ENCODE measurements around the gene ZPBP.
"Not testable (repeated sequence)": the region's sequence is repeated elsewhere in the genome, so short reads cannot be mapped to it uniquely, and the experiment has no call there.

Gene ZPBP

GRCh38 chr7:50095634-50096033 is 2.6 kb upstream of the ZPBP start:
- Histone ChIP-seq H3K27ac (ENCODE audit: low read depth, low read length) (no peak overlapping the region), H3K36me3 (ENCODE audit: insufficient read depth, low read length) (no peaks in the 10 kb centered on the region), H3K9ac (ENCODE audit: low read length) (no peak overlapping the region), H3K4me3 (ENCODE audit: low read depth in 1 of 2, low read length in 2 of 2) (no peak overlapping the region), H3K4me1 (ENCODE audit: insufficient read depth, low read length) (no peaks in the 10 kb centered on the region), H3K27me3 (ENCODE audit: control insufficient read depth in 1 of 2, insufficient read depth in 2 of 2, low read length in 2 of 2) (no peaks in the 10 kb centered on the region), H3K9me3 (ENCODE audit: low read length) (no peaks in the 10 kb centered on the region)

DNA sequence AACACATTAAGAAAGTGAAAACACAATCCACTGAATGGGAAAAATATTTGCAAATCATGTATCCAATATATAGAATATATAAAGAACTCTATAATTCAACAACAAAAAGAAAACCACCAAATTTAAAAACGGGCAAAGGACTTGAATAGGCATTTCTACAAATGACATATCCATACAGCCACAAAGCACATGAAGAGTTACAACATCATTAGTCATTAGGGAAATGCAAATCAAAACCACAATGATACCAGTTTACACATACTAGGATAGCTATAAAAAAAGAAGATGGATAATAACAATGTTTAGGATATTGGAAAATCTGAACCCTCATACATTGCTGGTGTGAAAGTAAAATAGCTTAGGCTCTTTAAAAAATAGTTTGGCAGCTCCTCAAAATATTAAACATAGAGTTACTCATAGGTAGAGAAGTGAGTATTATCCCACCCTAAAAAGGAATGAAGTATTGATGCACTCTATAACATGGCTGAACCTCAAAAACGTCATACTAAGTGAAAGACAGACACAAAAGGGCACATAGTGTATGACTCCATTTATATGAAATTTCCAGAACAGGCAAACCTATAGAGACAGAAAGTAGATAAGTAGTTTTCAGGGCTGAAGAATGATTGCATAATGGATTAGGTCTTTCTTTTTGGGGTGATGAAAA is 4.5 kb downstream of the ZPBP start:
- Histone ChIP-seq H3K27me3 (ENCODE audit: control insufficient read depth in 1 of 2, insufficient read depth in 2 of 2, low read length in 2 of 2) (no peaks in the 10 kb centered on the region), H3K27ac (ENCODE audit: low read depth, low read length) (no peak overlapping the region), H3K4me3 (ENCODE audit: low read depth in 1 of 2, low read length in 2 of 2) (no peak overlapping the region), H3K9ac (ENCODE audit: low read length) (no peak overlapping the region), H3K9me3 (ENCODE audit: low read length) (no peaks in the 10 kb centered on the region), H3K4me1 (ENCODE audit: insufficient read depth, low read length) (no peaks in the 10 kb centered on the region), H3K36me3 (ENCODE audit: insufficient read depth, low read length) (no peaks in the 10 kb centered on the region)

GRCh38 chr7:50085344-50085743 is 7.7 kb downstream of the ZPBP start:
- no peak overlapping the region for H3K9ac ChIP-seq (ENCODE audit: low read length)
- no peak overlapping the region for H3K4me3 ChIP-seq (ENCODE audit: low read depth in 1 of 2, low read length in 2 of 2)
- no peaks in the 10 kb centered on the region for H3K9me3 ChIP-seq (ENCODE audit: low read length)
- no peak overlapping the region for H3K27ac ChIP-seq (ENCODE audit: low read depth, low read length)
- no peaks in the 10 kb centered on the region for H3K4me1 ChIP-seq (ENCODE audit: insufficient read depth, low read length)
- H3K27me3 ChIP-seq (ENCODE audit: control insufficient read depth in 1 of 2, insufficient read depth in 2 of 2, low read length in 2 of 2), result no peaks in the 10 kb centered on the region
- no peaks in the 10 kb centered on the region for H3K36me3 ChIP-seq (ENCODE audit: insufficient read depth, low read length)

GRCh38 chr7:50073093-50073492 is 20.0 kb downstream of the ZPBP start:
- Histone ChIP-seq H3K36me3 (ENCODE audit: insufficient read depth, low read length) (no peaks in the 10 kb centered on the region), H3K27me3 (ENCODE audit: control insufficient read depth in 1 of 2, insufficient read depth in 2 of 2, low read length in 2 of 2) (no peaks in the 10 kb centered on the region), H3K27ac (ENCODE audit: low read depth, low read length) (no peak overlapping the region), H3K9ac (ENCODE audit: low read length) (no peak overlapping the region), H3K4me3 (ENCODE audit: low read depth in 1 of 2, low read length in 2 of 2) (no peak overlapping the region), H3K4me1 (ENCODE audit: insufficient read depth, low read length) (peaks cover 8% of the 10 kb centered on the region), H3K9me3 (ENCODE audit: low read length) (no peaks in the 10 kb centered on the region)

DNA sequence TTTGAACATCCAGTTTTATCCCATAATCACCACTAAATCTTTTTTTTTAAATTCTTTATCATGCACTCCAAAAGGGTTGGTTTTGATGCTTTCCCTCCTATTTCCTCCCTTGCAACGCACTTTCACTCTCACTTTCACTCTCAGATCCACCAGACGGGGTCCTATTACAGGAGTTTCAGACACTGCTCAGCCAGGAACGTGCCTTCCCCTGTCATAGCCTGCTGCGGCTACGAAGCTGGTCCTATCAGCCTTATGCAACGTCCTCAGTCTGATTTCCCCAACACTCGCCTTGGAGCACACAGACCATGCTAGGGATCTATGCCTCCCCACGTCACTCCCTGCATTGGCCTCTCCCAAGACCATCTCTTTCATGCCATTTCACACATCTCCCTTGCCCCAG is 23.4 kb downstream of the ZPBP start:
- Histone ChIP-seq H3K27ac (ENCODE audit: low read depth, low read length) (peak overlapping the region; percentile 45), H3K9ac (ENCODE audit: low read length) (peak overlapping the region; percentile 31), H3K9me3 (ENCODE audit: low read length) (no peaks in the 10 kb centered on the region), H3K27me3 (ENCODE audit: control insufficient read depth in 1 of 2, insufficient read depth in 2 of 2, low read length in 2 of 2) (no peaks in the 10 kb centered on the region), H3K36me3 (ENCODE audit: insufficient read depth, low read length) (no peaks in the 10 kb centered on the region), H3K4me3 (ENCODE audit: low read depth in 1 of 2, low read length in 2 of 2) (peak overlapping the region; percentile 40 to 69), H3K4me1 (ENCODE audit: insufficient read depth, low read length) (peaks cover 10% of the 10 kb centered on the region)

- Histone ChIP-seq H3K4me3 (ENCODE audit: low read depth in 1 of 2, low read length in 2 of 2) (peak overlapping the region; percentile 40 to 69), H3K27me3 (ENCODE audit: control insufficient read depth in 1 of 2, insufficient read depth in 2 of 2, low read length in 2 of 2) (no peaks in the 10 kb centered on the region), H3K9me3 (ENCODE audit: low read length) (no peaks in the 10 kb centered on the region), H3K27ac (ENCODE audit: low read depth, low read length) (peak overlapping the region; percentile 45), H3K36me3 (ENCODE audit: insufficient read depth, low read length) (no peaks in the 10 kb centered on the region), H3K4me1 (ENCODE audit: insufficient read depth, low read length) (peaks cover 10% of the 10 kb centered on the region), H3K9ac (ENCODE audit: low read length) (peak overlapping the region; percentile 31)
These were observed 24.0 kb downstream of the ZPBP start for GRCh38 chr7:50068850-50069551.

- Histone ChIP-seq H3K4me1 (ENCODE audit: insufficient read depth, low read length) (peaks cover 10% of the 10 kb centered on the region), H3K4me3 (ENCODE audit: low read depth in 1 of 2, low read length in 2 of 2) (peak overlapping the region; percentile 40 to 69), H3K9ac (ENCODE audit: low read length) (no peak overlapping the region), H3K27ac (ENCODE audit: low read depth, low read length) (no peak overlapping the region), H3K27me3 (ENCODE audit: control insufficient read depth in 1 of 2, insufficient read depth in 2 of 2, low read length in 2 of 2) (no peaks in the 10 kb centered on the region), H3K9me3 (ENCODE audit: low read length) (no peaks in the 10 kb centered on the region), H3K36me3 (ENCODE audit: insufficient read depth, low read length) (no peaks in the 10 kb centered on the region)
These were observed 25.0 kb downstream of the ZPBP start for GRCh38 chr7:50068026-50068425.

GRCh38 chr7:50062951-50063350 is 30.1 kb downstream of the ZPBP start:
- H3K27me3 ChIP-seq (ENCODE audit: control insufficient read depth in 1 of 2, insufficient read depth in 2 of 2, low read length in 2 of 2), result no peaks in the 10 kb centered on the region
- H3K9me3 ChIP-seq (ENCODE audit: low read length), result no peaks in the 10 kb centered on the region
- no peak overlapping the region for H3K4me3 ChIP-seq (ENCODE audit: low read depth in 1 of 2, low read length in 2 of 2)
- H3K36me3 ChIP-seq (ENCODE audit: insufficient read depth, low read length), result no peaks in the 10 kb centered on the region
- no peak overlapping the region for H3K27ac ChIP-seq (ENCODE audit: low read depth, low read length)
- peaks cover under 1% of the 10 kb centered on the region for H3K4me1 ChIP-seq (ENCODE audit: insufficient read depth, low read length)
- H3K9ac ChIP-seq (ENCODE audit: low read length), result no peak overlapping the region

GRCh38 chr7:50056131-50056530 is 36.9 kb downstream of the ZPBP start:
- H3K4me3 ChIP-seq (ENCODE audit: low read depth in 1 of 2, low read length in 2 of 2), result no peak overlapping the region
- no peak overlapping the region for H3K9ac ChIP-seq (ENCODE audit: low read length)
- H3K4me1 ChIP-seq (ENCODE audit: insufficient read depth, low read length), result no peaks in the 10 kb centered on the region
- no peak overlapping the region for H3K27ac ChIP-seq (ENCODE audit: low read depth, low read length)
- H3K27me3 ChIP-seq (ENCODE audit: control insufficient read depth in 1 of 2, insufficient read depth in 2 of 2, low read length in 2 of 2), result no peaks in the 10 kb centered on the region
- no peaks in the 10 kb centered on the region for H3K9me3 ChIP-seq (ENCODE audit: low read length)
- H3K36me3 ChIP-seq (ENCODE audit: insufficient read depth, low read length), result no peaks in the 10 kb centered on the region

DNA sequence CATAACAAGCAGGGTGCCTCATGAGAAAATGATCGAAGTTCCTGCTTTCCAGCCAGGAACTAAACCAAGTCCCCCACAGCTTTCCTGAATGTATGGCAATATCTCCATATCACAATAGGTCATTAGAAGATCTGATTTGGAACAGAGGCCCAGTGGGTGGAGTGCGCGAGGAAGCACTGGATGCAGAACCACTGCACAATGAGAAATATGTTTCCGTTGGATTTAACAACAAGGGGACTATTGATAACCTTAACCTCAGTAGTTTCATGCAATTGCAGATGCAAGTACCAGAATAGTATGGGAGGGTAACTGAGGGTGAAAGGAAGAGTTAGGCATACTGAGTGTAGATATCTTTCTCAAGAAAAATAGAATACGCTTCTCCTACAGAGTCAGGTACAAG is 45.3 kb downstream of the ZPBP start:
- no peaks in the 10 kb centered on the region for H3K27me3 ChIP-seq (ENCODE audit: control insufficient read depth in 1 of 2, insufficient read depth in 2 of 2, low read length in 2 of 2)
- H3K4me3 ChIP-seq (ENCODE audit: low read depth in 1 of 2, low read length in 2 of 2), result no peak overlapping the region
- no peak overlapping the region for H3K9ac ChIP-seq (ENCODE audit: low read length)
- H3K9me3 ChIP-seq (ENCODE audit: low read length), result no peaks in the 10 kb centered on the region
- no peak overlapping the region for H3K27ac ChIP-seq (ENCODE audit: low read depth, low read length)
- no peaks in the 10 kb centered on the region for H3K4me1 ChIP-seq (ENCODE audit: insufficient read depth, low read length)
- no peaks in the 10 kb centered on the region for H3K36me3 ChIP-seq (ENCODE audit: insufficient read depth, low read length)

DNA sequence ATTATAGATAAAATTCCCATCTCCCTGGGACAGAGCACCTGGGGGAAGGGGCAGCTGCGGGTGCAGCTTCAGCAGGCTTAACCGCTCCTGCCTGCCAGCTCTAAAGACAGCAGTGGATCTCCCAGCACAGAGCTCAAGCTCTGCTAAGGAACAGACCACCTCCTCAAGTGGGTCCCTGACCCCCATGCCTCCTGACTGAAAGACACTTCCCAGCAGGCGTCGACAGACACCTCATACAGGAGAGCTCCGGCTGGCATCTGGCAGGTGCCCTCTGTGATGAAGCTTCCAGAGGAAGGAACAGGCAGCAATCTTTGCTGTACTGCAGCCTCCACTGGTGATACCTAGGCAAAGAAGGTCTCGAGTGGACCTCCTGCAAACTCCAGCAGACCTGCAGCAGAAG is 51.9 kb downstream of the ZPBP start:
- not testable (repeated sequence) for H3K9me3 ChIP-seq (ENCODE audit: low read length); H3K9ac ChIP-seq (ENCODE audit: low read length); H3K27me3 ChIP-seq (ENCODE audit: control insufficient read depth in 1 of 2, insufficient read depth in 2 of 2, low read length in 2 of 2); H3K36me3 ChIP-seq (ENCODE audit: insufficient read depth, low read length); H3K4me1 ChIP-seq (ENCODE audit: insufficient read depth, low read length); H3K27ac ChIP-seq (ENCODE audit: low read depth, low read length); H3K4me3 ChIP-seq (ENCODE audit: low read depth in 1 of 2, low read length in 2 of 2)

DNA sequence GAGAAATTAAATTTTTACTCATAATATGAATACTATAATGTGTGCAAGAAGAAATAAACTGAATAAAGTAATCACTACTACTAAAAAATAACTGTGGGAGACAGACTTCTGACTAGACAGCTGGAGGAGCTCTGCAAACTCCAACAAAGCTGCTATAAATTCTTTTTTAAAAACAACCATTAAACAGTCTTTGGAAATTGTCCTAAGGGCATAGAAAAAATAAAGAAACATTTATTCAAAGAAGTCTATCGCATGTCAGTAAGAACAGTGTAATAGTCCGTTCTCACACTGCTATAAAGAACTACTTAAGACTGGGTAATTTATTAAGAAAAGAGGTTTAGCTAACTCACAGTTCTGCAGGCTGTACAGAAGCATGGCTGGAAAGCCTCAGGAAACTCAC is 56.0 kb downstream of the ZPBP start:
- Histone ChIP-seq H3K27ac (ENCODE audit: low read depth, low read length) (no peak overlapping the region), H3K36me3 (ENCODE audit: insufficient read depth, low read length) (no peaks in the 10 kb centered on the region), H3K9me3 (ENCODE audit: low read length) (no peaks in the 10 kb centered on the region), H3K4me1 (ENCODE audit: insufficient read depth, low read length) (no peaks in the 10 kb centered on the region), H3K9ac (ENCODE audit: low read length) (no peak overlapping the region), H3K27me3 (ENCODE audit: control insufficient read depth in 1 of 2, insufficient read depth in 2 of 2, low read length in 2 of 2) (no peaks in the 10 kb centered on the region), H3K4me3 (ENCODE audit: low read depth in 1 of 2, low read length in 2 of 2) (no peak overlapping the region)

Data from muscle layer of colon (tissue), 2 donors.